CD8-positive, alpha-beta memory T cell (primary cell): Measurements from ENCODE around the gene NUP153. TPM values are rescaled to one million over a fixed set of nuclear protein-coding genes. Genes with fewer than 3 reads are reported as not detected.

Experiments used
- polyA plus RNA-seq: library from polyadenylated mRNA; unstranded; fragments of 300-500 nt; fragmentation: Illumina TruSeq; gene quantifications from one replicate; pipeline ENCODE4 v1.2.3, GENCODE V29; 2021
- total RNA-seq, 2 experiments: library from RNA; stranded (reverse); gene quantifications; one replicate each; pipeline ENCODE4 v1.2.3, GENCODE V29; 2021

NUP153 gene
- total and polyA plus RNA-seq, 3 experiments from 2014 or later, result 4.3 to 104 (median 97.4) TPM

Other genes with a start within 250 kb of the NUP153 start
- 1 to 10 TPM; 4.7 to 5.1 TPM for gene FAM8A1, start 106.6 kb downstream of the NUP153 start, total RNA-seq
- gene FAM8A1, start 106.6 kb downstream of the NUP153 start, polyA plus RNA-seq, result 8.3 TPM